ENCODE measurements around the gene LARGE1.

DNA sequence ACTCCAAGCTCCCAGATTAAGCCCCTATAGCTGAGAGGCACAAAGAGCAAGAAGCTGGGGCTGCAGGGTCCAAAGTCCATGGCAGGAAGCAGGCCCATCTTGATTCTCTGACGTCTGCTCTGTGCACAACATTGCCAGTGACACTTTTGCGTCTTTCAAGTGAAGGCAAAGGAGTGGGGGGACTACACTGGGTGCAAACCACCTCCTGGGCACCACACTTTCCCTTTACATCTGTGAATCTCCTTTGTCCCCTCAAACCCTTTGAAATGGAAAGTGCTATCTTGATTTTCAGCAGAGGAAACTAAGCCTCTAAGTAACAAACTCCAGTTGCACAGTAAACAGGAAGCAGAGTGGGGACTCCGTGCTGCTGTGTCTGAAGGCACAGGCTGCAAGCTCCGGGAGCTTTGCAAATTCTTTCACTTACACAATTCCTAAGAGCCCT, 428.0 kb downstream of the LARGE1 start:
- no peak for TF ChIP-seq PRDM15 (CRISPR knock-in tag; IDR thresholded peaks at IDR 0.05)
- TF ChIP-seq RFX5 (IDR thresholded peaks at IDR 0.05; ENCODE audit: low read depth, low read length), result no peak
